ENCODE measurements around the gene PELI1.

PELI1 gene

DNA sequence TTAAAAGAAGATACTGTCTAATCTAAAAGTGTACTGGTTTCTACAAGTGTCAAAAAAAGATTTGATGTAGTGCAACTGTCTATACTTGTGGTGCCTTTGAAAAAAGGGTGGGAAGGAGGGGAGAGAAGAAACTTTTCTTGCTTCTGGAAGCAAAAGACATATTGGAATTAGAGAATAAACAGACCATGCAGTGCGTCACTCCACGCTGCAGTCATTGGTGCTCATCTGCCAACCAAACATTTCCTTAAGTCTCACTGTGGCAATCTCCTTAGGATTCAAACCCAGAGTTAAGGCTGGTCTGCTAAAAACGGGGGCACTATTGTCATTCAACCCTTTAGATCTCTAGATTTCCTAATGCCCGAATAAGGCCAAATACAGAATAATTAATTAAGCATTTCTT, 50.9 kb downstream of the PELI1 start:
- Histone ChIP-seq H3K4me3 (ENCODE audit: low read depth, low read length) (no peak overlapping the region), H3K9me3 (ENCODE audit: control insufficient read depth, insufficient read depth, low read depth, low read length) (no peaks in the 10 kb centered on the region), H3K4me1 (ENCODE audit: control insufficient read depth, insufficient read depth, low read length) (no peaks in the 10 kb centered on the region), H3K27ac (ENCODE audit: extremely low read depth, low read depth, low read length) (no peak overlapping the region), H3K36me3 (ENCODE audit: control insufficient read depth in 2 of 2, insufficient read depth in 1 of 2, low read length in 2 of 2) (peaks cover 14 to 36% of the 10 kb centered on the region in 2 experiments; a peak in 2 of 3 replicates)
- TF ChIP-seq IKZF3 (tag by site-specific recombination; IDR thresholded peaks at IDR 0.05) (no peak), BCL11A (tag by site-specific recombination; IDR thresholded peaks at IDR 0.05; ENCODE audit: low read depth) (no peak), GLIS1 (tag by site-specific recombination; IDR thresholded peaks at IDR 0.05) (no peak)
- ChIA-PET CTCF (no interaction called here), POLR2A (no interaction called here)

GRCh38 chr2:64092502-64092901, 51.7 kb downstream of the PELI1 start:
- POLR2A ChIA-PET: no interaction called here
- Histone ChIP-seq H3K9me3 (ENCODE audit: control insufficient read depth, insufficient read depth, low read depth, low read length) (no peaks in the 10 kb centered on the region), H3K4me3 (ENCODE audit: low read depth, low read length) (no peak overlapping the region), H3K4me1 (ENCODE audit: control insufficient read depth, insufficient read depth, low read length) (no peaks in the 10 kb centered on the region), H3K27ac (ENCODE audit: extremely low read depth, low read depth, low read length) (no peak overlapping the region), H3K36me3 (ENCODE audit: control insufficient read depth in 2 of 2, insufficient read depth in 1 of 2, low read length in 2 of 2) (peaks cover 14 to 34% of the 10 kb centered on the region in 2 experiments; a peak in 2 of 3 replicates)
- TF ChIP-seq ZNF140 (tag by site-specific recombination; IDR thresholded peaks at IDR 0.05) (no peak), ZNF416 (tag by site-specific recombination; IDR thresholded peaks at IDR 0.05) (no peak), ZSCAN18 (tag by site-specific recombination; IDR thresholded peaks at IDR 0.05) (no peak), ZNF426 (tag by site-specific recombination; IDR thresholded peaks at IDR 0.05) (no peak), ZNF48 (tag by site-specific recombination; IDR thresholded peaks at IDR 0.05) (no peak), KLF7 (tag by site-specific recombination; IDR thresholded peaks at IDR 0.05; ENCODE audit: borderline replicate concordance) (no peak), KLF16 (tag by site-specific recombination; IDR thresholded peaks at IDR 0.05) (no peak), ZNF214 (tag by site-specific recombination; IDR thresholded peaks at IDR 0.05; ENCODE audit: borderline replicate concordance) (no peak), ZNF184 (tag by site-specific recombination; IDR thresholded peaks at IDR 0.05) (no peak), ZFP41 (tag by site-specific recombination; IDR thresholded peaks at IDR 0.05; ENCODE audit: borderline replicate concordance) (no peak)
- TF ChIP-seq, protein P1, sequence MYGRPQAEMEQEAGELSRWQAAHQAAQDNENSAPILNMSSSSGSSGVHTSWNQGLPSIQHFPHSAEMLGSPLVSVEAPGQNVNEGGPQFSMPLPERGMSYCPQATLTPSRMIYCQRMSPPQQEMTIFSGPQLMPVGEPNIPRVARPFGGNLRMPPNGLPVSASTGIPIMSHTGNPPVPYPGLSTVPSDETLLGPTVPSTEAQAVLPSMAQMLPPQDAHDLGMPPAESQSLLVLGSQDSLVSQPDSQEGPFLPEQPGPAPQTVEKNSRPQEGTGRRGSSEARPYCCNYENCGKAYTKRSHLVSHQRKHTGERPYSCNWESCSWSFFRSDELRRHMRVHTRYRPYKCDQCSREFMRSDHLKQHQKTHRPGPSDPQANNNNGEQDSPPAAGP (tag by site-specific recombination; IDR thresholded peaks at IDR 0.05): no peak
- TF ChIP-seq, protein P2, sequence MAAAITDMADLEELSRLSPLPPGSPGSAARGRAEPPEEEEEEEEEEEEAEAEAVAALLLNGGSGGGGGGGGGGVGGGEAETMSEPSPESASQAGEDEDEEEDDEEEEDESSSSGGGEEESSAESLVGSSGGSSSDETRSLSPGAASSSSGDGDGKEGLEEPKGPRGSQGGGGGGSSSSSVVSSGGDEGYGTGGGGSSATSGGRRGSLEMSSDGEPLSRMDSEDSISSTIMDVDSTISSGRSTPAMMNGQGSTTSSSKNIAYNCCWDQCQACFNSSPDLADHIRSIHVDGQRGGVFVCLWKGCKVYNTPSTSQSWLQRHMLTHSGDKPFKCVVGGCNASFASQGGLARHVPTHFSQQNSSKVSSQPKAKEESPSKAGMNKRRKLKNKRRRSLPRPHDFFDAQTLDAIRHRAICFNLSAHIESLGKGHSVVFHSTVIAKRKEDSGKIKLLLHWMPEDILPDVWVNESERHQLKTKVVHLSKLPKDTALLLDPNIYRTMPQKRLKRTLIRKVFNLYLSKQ (tag by site-specific recombination; IDR thresholded peaks at IDR 0.05; ENCODE audit: borderline replicate concordance): no peak
- CTCF ChIA-PET: no interaction called here

GRCh38 chr2:64090264-64090663, 54.0 kb downstream of the PELI1 start:
- peaks cover 6 to 15% of the 10 kb centered on the region in 2 experiments; a peak in 2 of 3 replicates for H3K36me3 ChIP-seq (ENCODE audit: control insufficient read depth in 2 of 2, insufficient read depth in 1 of 2, low read length in 2 of 2)
- TF ChIP-seq ZFP3 (tag by site-specific recombination; IDR thresholded peaks at IDR 0.05; ENCODE audit: low read depth) (no peak), RBAK (tag by site-specific recombination; IDR thresholded peaks at IDR 0.05) (no peak), ZNF561 (tag by site-specific recombination; IDR thresholded peaks at IDR 0.05; ENCODE audit: borderline replicate concordance) (no peak)
- TF ChIP-seq, protein P3, sequence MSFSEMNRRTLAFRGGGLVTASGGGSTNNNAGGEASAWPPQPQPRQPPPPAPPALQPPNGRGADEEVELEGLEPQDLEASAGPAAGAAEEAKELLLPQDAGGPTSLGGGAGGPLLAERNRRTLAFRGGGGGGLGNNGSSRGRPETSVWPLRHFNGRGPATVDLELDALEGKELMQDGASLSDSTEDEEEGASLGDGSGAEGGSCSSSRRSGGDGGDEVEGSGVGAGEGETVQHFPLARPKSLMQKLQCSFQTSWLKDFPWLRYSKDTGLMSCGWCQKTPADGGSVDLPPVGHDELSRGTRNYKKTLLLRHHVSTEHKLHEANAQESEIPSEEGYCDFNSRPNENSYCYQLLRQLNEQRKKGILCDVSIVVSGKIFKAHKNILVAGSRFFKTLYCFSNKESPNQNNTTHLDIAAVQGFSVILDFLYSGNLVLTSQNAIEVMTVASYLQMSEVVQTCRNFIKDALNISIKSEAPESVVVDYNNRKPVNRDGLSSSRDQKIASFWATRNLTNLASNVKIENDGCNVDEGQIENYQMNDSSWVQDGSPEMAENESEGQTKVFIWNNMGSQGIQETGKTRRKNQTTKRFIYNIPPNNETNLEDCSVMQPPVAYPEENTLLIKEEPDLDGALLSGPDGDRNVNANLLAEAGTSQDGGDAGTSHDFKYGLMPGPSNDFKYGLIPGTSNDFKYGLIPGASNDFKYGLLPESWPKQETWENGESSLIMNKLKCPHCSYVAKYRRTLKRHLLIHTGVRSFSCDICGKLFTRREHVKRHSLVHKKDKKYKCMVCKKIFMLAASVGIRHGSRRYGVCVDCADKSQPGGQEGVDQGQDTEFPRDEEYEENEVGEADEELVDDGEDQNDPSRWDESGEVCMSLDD (tag by site-specific recombination; IDR thresholded peaks at IDR 0.05): no peak
- no peaks in the 10 kb centered on the region for H3K4me1 ChIP-seq (ENCODE audit: control insufficient read depth, insufficient read depth, low read length)
- H3K27ac ChIP-seq (ENCODE audit: extremely low read depth, low read depth, low read length): no peak overlapping the region
- no peaks in the 10 kb centered on the region for H3K9me3 ChIP-seq (ENCODE audit: control insufficient read depth, insufficient read depth, low read depth, low read length)
- H3K4me3 ChIP-seq (ENCODE audit: low read depth, low read length): no peak overlapping the region
- POLR2A ChIA-PET: no interaction called here
- CTCF ChIA-PET: no interaction called here
